Trophoblast cell (in vitro differentiated cells and primary cell): ENCODE data around the gene NOD1.
A peak's percentile ranks its signal among the peaks of the same experiment; 100 is the strongest.

ENCODE experiments used
- DNase-seq, 2 donors: peaks; one replicate each; pipeline ENCODE4 v3.0.0-alpha.2; 2016
- H2AFZ ChIP-seq: 2 replicates; pipeline ENCODE4 v1.6.1; 2013; ENCODE audit warnings: low read length, moderate library complexity, mild to moderate bottlenecking; ENCODE audit not compliant: insufficient read depth, poor library complexity
- H2AK5ac ChIP-seq: 2 replicates; pipeline ENCODE4 v1.6.1; 2013; ENCODE audit warnings: mild to moderate bottlenecking, low read length
- H2BK120ac ChIP-seq: 2 replicates; pipeline ENCODE4 v1.6.1; 2013; ENCODE audit warnings: low read length, mild to moderate bottlenecking, moderate library complexity; ENCODE audit not compliant: insufficient read depth, poor library complexity
- H2BK12ac ChIP-seq: 2 replicates; pipeline ENCODE4 v1.6.1; 2013; ENCODE audit warnings: mild to moderate bottlenecking, low read length, moderate library complexity
- H2BK5ac ChIP-seq: 2 replicates; pipeline ENCODE4 v1.6.1; 2013; ENCODE audit warnings: low read length, low read depth, moderate library complexity, mild to moderate bottlenecking; ENCODE audit not compliant: poor library complexity
- H3K14ac ChIP-seq: 2 replicates; pipeline ENCODE4 v1.6.1; 2013; ENCODE audit warnings: mild to moderate bottlenecking, low read length
- H3K18ac ChIP-seq: 2 replicates; pipeline ENCODE4 v1.6.1; 2013; ENCODE audit warnings: mild to moderate bottlenecking, low read length
- H3K23ac ChIP-seq: 2 replicates; pipeline ENCODE4 v1.6.1; 2013; ENCODE audit warnings: low read length
- H3K27ac ChIP-seq: 2 replicates; pipeline ENCODE4 v1.5.1; 2013; ENCODE audit warnings: low read depth, mild to moderate bottlenecking, inconsistent platforms, low read length, moderate library complexity
- H3K27me3 ChIP-seq: 2 replicates; pipeline ENCODE4 v1.6.1; 2013; ENCODE audit warnings: inconsistent platforms, mild to moderate bottlenecking, low read length, moderate library complexity; ENCODE audit not compliant: insufficient read depth
- H3K36me3 ChIP-seq, 2 experiments: 1 replicate in 1 of 2; 2 replicates in 1 of 2; pipeline ENCODE4 v1.6.1; 2013; ENCODE audit warnings: low read length in 2 of 2, mild to moderate bottlenecking in 2 of 2, moderate library complexity in 1 of 2; ENCODE audit not compliant: insufficient read depth in 2 of 2, control insufficient read depth in 1 of 2
- H3K4ac ChIP-seq: 2 replicates; pipeline ENCODE4 v1.6.1; 2013; ENCODE audit warnings: low read depth, mild to moderate bottlenecking, low read length, moderate library complexity
- H3K4me1 ChIP-seq, 2 experiments: 1 replicate in 1 of 2; 2 replicates in 1 of 2; pipeline ENCODE4 v1.6.1; 2013; ENCODE audit warnings: low read length in 2 of 2, mild to moderate bottlenecking in 2 of 2, moderate library complexity in 1 of 2; ENCODE audit not compliant: insufficient read depth in 2 of 2, control insufficient read depth in 1 of 2
- H3K4me2 ChIP-seq: 2 replicates; pipeline ENCODE4 v1.6.1; 2013; ENCODE audit warnings: inconsistent platforms, mild to moderate bottlenecking, low read length, moderate library complexity
- H3K4me3 ChIP-seq: 2 replicates; pipeline ENCODE4 v1.5.1; 2013; ENCODE audit warnings: mild to moderate bottlenecking, low read depth, low read length, inconsistent platforms
- H3K79me1 ChIP-seq: one replicate; pipeline ENCODE4 v1.6.1; 2013; ENCODE audit warnings: low read length
- H3K79me2 ChIP-seq: 2 replicates; pipeline ENCODE4 v1.6.1; 2013; ENCODE audit warnings: low read length, mild to moderate bottlenecking; ENCODE audit not compliant: control insufficient read depth, insufficient read depth, poor library complexity
- H3K9ac ChIP-seq: 2 replicates; pipeline ENCODE4 v1.6.1; 2013; ENCODE audit warnings: mild to moderate bottlenecking, low read length
- H3K9me3 ChIP-seq: 2 replicates; pipeline ENCODE4 v1.6.1; 2013; ENCODE audit warnings: low read depth, mild to moderate bottlenecking, control low read depth, inconsistent platforms, low read length; ENCODE audit not compliant: insufficient read depth
- H4K12ac ChIP-seq: 2 replicates; pipeline ENCODE4 v1.6.1; 2013; ENCODE audit warnings: low read depth, mild to moderate bottlenecking, low read length, moderate library complexity
- H4K8ac ChIP-seq: 2 replicates; pipeline ENCODE4 v1.6.1; 2013; ENCODE audit warnings: low read depth, mild to moderate bottlenecking, low read length, moderate library complexity
- H4K91ac ChIP-seq: one replicate; pipeline ENCODE4 v1.6.1; 2013; ENCODE audit warnings: low read depth, mild to moderate bottlenecking, low read length, moderate library complexity
- WGBS: extraction: QIAGEN DNeasy Blood & Tissue Kit; methylation state at CpG from one replicate; pipeline ENCODE4 v1.1.7; 2013; ENCODE audit warnings: missing lambda C conversion rate; ENCODE audit not compliant: insufficient read length, insufficient coverage; ENCODE audit errors: extremely low coverage; 5-methylcytosine and 5-hydroxymethylcytosine counted together

Gene NOD1

DNA sequence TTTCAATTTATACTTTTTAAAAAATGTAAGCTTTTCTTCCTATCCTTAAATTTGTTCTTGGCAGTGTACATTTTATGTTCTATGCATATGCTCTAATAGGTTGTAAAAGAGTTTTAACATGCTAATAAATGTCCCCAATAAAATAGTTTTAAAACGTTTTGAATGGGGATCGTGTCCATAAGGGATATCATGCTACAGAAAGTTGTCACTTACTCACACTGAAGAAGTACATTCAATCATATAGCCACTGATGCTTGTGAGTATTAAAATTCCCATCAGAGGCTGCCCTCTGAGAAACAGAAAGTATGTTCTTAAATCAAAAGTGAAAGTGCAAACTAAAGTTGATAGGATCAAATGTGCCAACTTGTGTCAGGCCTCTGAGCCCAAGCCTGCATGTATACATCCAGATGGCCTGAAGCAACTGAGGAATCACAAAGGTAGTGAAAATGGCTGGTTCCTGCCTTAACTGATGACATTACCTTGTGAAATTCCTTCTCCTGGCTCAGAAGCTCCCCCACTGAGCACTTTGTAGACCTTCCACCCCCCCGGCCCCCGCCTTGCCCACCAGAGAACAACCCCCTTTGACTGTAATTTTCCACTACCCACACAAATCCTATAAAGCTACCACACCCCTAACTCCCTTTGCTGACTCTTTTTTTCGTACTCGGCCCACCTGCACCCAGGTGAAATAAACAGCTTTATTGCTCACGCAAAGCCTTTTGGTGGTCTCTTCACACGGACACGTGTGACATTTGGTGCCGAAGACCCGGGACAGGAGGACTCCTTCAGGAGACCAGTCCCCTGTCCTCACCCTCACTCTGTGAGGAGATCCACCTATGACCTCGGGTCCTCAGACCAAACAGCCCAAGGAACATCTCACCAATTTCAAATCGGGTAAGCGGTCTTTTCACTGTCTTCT, 877 bp upstream of the NOD1 start:
- Histone ChIP-seq H3K4me1 (peaks cover 3 to 6% of the 10 kb centered on the region in 2 experiments), H3K79me2 (peaks cover 6% of the 10 kb centered on the region), H4K12ac (no peak overlapping the region), H3K27me3 (no peaks in the 10 kb centered on the region), H2BK120ac (no peak overlapping the region), H3K9me3 (no peaks in the 10 kb centered on the region), H2AK5ac (no peak overlapping the region), H4K91ac (no peak overlapping the region), H3K27ac (no peak overlapping the region), H3K9ac (no peak overlapping the region), H2AFZ (no peak overlapping the region), H3K23ac (no peak overlapping the region), H3K18ac (no peak overlapping the region), H3K14ac (no peak overlapping the region), H3K79me1 (peaks cover 10% of the 10 kb centered on the region), H3K4ac (no peak overlapping the region), H2BK5ac (no peak overlapping the region), H3K4me2 (peak overlapping the region; percentile 77), H3K4me3 (no peak overlapping the region), H3K36me3 (no peaks in the 10 kb centered on the region), H2BK12ac (no peak overlapping the region), H4K8ac (no peak overlapping the region)
- no CpG with 5 or more reads among the region's 14 CpGs for WGBS
- DNase-seq = no peak

DNA sequence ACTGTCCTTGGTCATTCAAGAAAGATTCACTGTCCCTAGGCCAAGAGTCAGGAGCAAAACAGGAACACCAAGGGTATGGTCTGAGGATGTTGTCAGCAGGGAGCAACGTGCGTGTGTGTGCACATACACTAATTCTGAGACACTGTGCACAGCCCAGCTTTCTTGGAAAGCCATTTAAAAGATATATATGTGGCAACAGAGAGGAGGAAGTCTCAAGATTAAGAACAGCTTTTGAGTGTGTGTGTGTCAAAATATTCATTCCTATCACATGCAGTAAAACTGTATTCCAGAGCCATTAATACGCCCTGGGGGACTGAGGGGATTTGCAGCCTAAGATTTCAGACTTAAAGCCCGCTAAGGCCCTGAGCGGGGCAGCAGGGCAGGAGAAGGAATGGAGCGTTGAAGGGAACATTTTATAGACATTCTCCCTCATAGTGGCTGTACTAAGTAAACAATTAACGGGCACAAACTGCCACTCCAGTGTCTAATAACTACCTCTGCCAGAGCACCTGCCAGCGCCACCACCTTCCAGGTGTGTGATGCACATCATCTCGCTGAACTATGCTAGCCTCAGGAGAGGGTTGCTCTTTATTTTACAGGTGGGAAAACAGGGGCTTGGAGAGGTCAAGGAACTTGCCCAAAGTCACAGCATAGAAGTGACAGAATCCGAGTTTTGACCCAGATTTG, 2.0 kb downstream of the NOD1 start:
- H3K79me1 ChIP-seq = peaks cover 13% of the 10 kb centered on the region
- H2BK12ac ChIP-seq = no peak overlapping the region
- H3K14ac ChIP-seq = no peak overlapping the region
- H3K9ac ChIP-seq = no peak overlapping the region
- H3K27ac ChIP-seq = no peak overlapping the region
- no peak for DNase-seq
- no peak overlapping the region for H4K91ac ChIP-seq
- no peak overlapping the region for H2BK120ac ChIP-seq
- no peaks in the 10 kb centered on the region for H3K9me3 ChIP-seq
- no CpG with 5 or more reads among the region's 10 CpGs for WGBS
- H4K8ac ChIP-seq = no peak overlapping the region
- no peak overlapping the region for H2AFZ ChIP-seq
- H3K4ac ChIP-seq = no peak overlapping the region
- no peak overlapping the region for H3K18ac ChIP-seq
- peaks cover 6% of the 10 kb centered on the region for H3K79me2 ChIP-seq
- no peak overlapping the region for H2BK5ac ChIP-seq
- H3K4me3 ChIP-seq = no peak overlapping the region
- H3K4me2 ChIP-seq = no peak overlapping the region
- H3K36me3 ChIP-seq = no peaks in the 10 kb centered on the region
- H2AK5ac ChIP-seq = no peak overlapping the region
- H4K12ac ChIP-seq = no peak overlapping the region
- no peak overlapping the region for H3K23ac ChIP-seq
- no peaks in the 10 kb centered on the region for H3K27me3 ChIP-seq
- H3K4me1 ChIP-seq = peaks cover 10 to 19% of the 10 kb centered on the region in 2 experiments

- H4K8ac ChIP-seq = no peak overlapping the region
- H3K79me1 ChIP-seq = peaks cover 15% of the 10 kb centered on the region
- H3K14ac ChIP-seq = no peak overlapping the region
- no peaks in the 10 kb centered on the region for H3K36me3 ChIP-seq
- H3K18ac ChIP-seq = no peak overlapping the region
- no peak overlapping the region for H2BK12ac ChIP-seq
- H2AFZ ChIP-seq = no peak overlapping the region
- no peak overlapping the region for H3K4me2 ChIP-seq
- H3K9me3 ChIP-seq = no peaks in the 10 kb centered on the region
- H3K79me2 ChIP-seq = peaks cover 7% of the 10 kb centered on the region
- H4K12ac ChIP-seq = no peak overlapping the region
- peaks cover 17 to 27% of the 10 kb centered on the region in 2 experiments for H3K4me1 ChIP-seq
- H3K4ac ChIP-seq = no peak overlapping the region
- H3K27me3 ChIP-seq = no peaks in the 10 kb centered on the region
- H2AK5ac ChIP-seq = no peak overlapping the region
- H4K91ac ChIP-seq = no peak overlapping the region
- peak overlapping the region; percentile 12 for H3K9ac ChIP-seq
- H2BK5ac ChIP-seq = no peak overlapping the region
- H3K27ac ChIP-seq = no peak overlapping the region
- no peak overlapping the region for H2BK120ac ChIP-seq
- WGBS = no CpG with 5 or more reads among the region's 6 CpGs
- no peak overlapping the region for H3K4me3 ChIP-seq
- DNase-seq = no peak
- no peak overlapping the region for H3K23ac ChIP-seq
Measured at GRCh38 chr7:30475580-30475979, 3.0 kb downstream of the NOD1 start.

DNA sequence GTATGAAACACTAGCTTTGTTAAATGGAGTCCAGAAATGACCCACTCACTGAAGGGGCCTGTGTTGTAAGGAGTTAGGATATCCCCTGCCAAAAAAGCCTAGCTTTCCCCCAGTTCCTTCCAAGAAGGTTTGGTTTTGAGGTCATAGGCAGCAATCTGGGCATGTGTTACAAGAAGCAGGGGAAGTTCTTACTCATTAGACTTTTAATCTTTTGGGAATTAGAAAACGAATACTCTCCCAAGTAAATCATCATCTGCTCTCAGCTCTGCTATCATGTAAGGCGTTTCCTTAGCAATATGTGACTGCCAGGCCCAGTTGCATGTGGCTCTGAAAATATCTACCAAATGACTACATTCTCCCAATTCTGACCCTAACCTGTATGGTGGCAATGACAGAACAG, 3.7 kb downstream of the NOD1 start:
- no CpG with 5 or more reads among the region's 2 CpGs for WGBS
- no peak overlapping the region for H2BK120ac ChIP-seq
- H4K8ac ChIP-seq = no peak overlapping the region
- H2BK12ac ChIP-seq = no peak overlapping the region
- H3K4me1 ChIP-seq = peaks cover 21 to 31% of the 10 kb centered on the region in 2 experiments
- H3K27ac ChIP-seq = no peak overlapping the region
- H3K4ac ChIP-seq = no peak overlapping the region
- peaks cover 7% of the 10 kb centered on the region for H3K79me2 ChIP-seq
- H2AFZ ChIP-seq = no peak overlapping the region
- no peak overlapping the region for H3K18ac ChIP-seq
- H4K12ac ChIP-seq = no peak overlapping the region
- H3K79me1 ChIP-seq = peaks cover 15% of the 10 kb centered on the region
- no peak overlapping the region for H4K91ac ChIP-seq
- no peak overlapping the region for H3K14ac ChIP-seq
- H3K27me3 ChIP-seq = no peaks in the 10 kb centered on the region
- no peak for DNase-seq
- no peaks in the 10 kb centered on the region for H3K9me3 ChIP-seq
- H2BK5ac ChIP-seq = no peak overlapping the region
- no peak overlapping the region for H3K4me2 ChIP-seq
- H3K23ac ChIP-seq = no peak overlapping the region
- H3K36me3 ChIP-seq = no peaks in the 10 kb centered on the region
- no peak overlapping the region for H2AK5ac ChIP-seq
- H3K4me3 ChIP-seq = no peak overlapping the region
- H3K9ac ChIP-seq = no peak overlapping the region
